Liver (tissue), 3 donors: ENCODE data around the gene TMEM141.

Experiments
- CTCF ChIP-seq: fragments of 150-350 bp; IDR thresholded peaks from 2 replicates; pipeline ENCODE4 v1.5.1; 2017; ENCODE audit warnings: improper control_type of control experiment, low read depth, low read length; ENCODE audit not compliant: missing input control
- EGR1 ChIP-seq, 2 donors: IDR thresholded peaks; 2 replicates each; pipeline ENCODE4 v1.6.1; 2016 to 2018; ENCODE audit warnings: antibody characterized with exemption in 2 of 2, low read depth in 2 of 2
- FOXA1 ChIP-seq: IDR thresholded peaks from 2 replicates; pipeline ENCODE4 v1.6.1; 2016; ENCODE audit warnings: antibody characterized with exemption
- GABPA ChIP-seq, 2 donors: IDR thresholded peaks in 1 of 2; conservative IDR thresholded peaks in 1 of 2; 2 replicates each; pipeline ENCODE4 v1.6.1; 2016; ENCODE audit warnings: antibody characterized with exemption in 2 of 2, mild to moderate bottlenecking in 1 of 2, moderate library complexity in 1 of 2
- HNF4G ChIP-seq: IDR thresholded peaks from 2 replicates; pipeline ENCODE4 v1.6.1; 2016; ENCODE audit warnings: antibody characterized with exemption
- JUND ChIP-seq, 2 donors: IDR thresholded peaks; 2 replicates each; pipeline ENCODE4 v1.6.1; 2016; ENCODE audit warnings: antibody characterized with exemption in 2 of 2
- MAX ChIP-seq: IDR thresholded peaks from 2 replicates; pipeline ENCODE4 v1.6.1; 2016; ENCODE audit warnings: antibody characterized with exemption
- RAD21 ChIP-seq, 2 donors: IDR thresholded peaks; 2 replicates each; pipeline ENCODE4 v1.6.1; 2016; ENCODE audit warnings: antibody characterized with exemption in 2 of 2, mild to moderate bottlenecking in 2 of 2
- REST ChIP-seq: IDR thresholded peaks from 2 replicates; pipeline ENCODE4 v1.6.1; 2016; ENCODE audit warnings: antibody characterized with exemption, mild to moderate bottlenecking
- SP1 ChIP-seq: IDR thresholded peaks from 2 replicates; pipeline ENCODE4 v1.6.1; 2018; ENCODE audit warnings: antibody characterized with exemption, mild to moderate bottlenecking
- TAF1 ChIP-seq: conservative IDR thresholded peaks from 2 replicates; pipeline ENCODE4 v1.6.1; 2016; ENCODE audit warnings: antibody characterized with exemption, mild to moderate bottlenecking
- YY1 ChIP-seq: IDR thresholded peaks from 2 replicates; pipeline ENCODE4 v1.6.1; 2016; ENCODE audit warnings: antibody characterized with exemption, mild to moderate bottlenecking
- TF ChIP-seq, protein P1 (sequence below): IDR thresholded peaks from 2 replicates; pipeline ENCODE4 v1.6.1; 2016; ENCODE audit warnings: antibody characterized with exemption
- donor health status: healthy.
- donor health status: healthy.

GRCh38 chr9:136831002-136831719 lies 40.0 kb downstream of the TMEM141 start:
- no peak for TF ChIP-seq CTCF
- TF ChIP-seq SP1, result no peak
- no peak for TF ChIP-seq MAX
- no peak for TF ChIP-seq RAD21 (IDR thresholded peaks at IDR 0.05)
- TF ChIP-seq JUND (IDR thresholded peaks at IDR 0.05), result no peak
- no peak for TF ChIP-seq REST
- TF ChIP-seq, protein P1, sequence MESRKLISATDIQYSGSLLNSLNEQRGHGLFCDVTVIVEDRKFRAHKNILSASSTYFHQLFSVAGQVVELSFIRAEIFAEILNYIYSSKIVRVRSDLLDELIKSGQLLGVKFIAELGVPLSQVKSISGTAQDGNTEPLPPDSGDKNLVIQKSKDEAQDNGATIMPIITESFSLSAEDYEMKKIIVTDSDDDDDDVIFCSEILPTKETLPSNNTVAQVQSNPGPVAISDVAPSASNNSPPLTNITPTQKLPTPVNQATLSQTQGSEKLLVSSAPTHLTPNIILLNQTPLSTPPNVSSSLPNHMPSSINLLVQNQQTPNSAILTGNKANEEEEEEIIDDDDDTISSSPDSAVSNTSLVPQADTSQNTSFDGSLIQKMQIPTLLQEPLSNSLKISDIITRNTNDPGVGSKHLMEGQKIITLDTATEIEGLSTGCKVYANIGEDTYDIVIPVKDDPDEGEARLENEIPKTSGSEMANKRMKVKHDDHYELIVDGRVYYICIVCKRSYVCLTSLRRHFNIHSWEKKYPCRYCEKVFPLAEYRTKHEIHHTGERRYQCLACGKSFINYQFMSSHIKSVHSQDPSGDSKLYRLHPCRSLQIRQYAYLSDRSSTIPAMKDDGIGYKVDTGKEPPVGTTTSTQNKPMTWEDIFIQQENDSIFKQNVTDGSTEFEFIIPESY, result no peak
- TF ChIP-seq GABPA (IDR thresholded peaks at IDR 0.05 in 1 of 2, conservative IDR thresholded peaks at IDR 0.05 in 1 of 2), result no peak
- TF ChIP-seq YY1, result no peak
- no peak for TF ChIP-seq EGR1 (IDR thresholded peaks at IDR 0.05; ENCODE audit: low read depth in 2 of 2)
- TF ChIP-seq TAF1, result no peak
- TF ChIP-seq HNF4G, result no peak
- no peak for TF ChIP-seq FOXA1
